Measurements from ENCODE around the gene MRPL48. TPM values are rescaled to one million over a fixed set of nuclear protein-coding genes. Genes with fewer than 3 reads are reported as not detected.

The MRPL48 gene
- total and polyA plus RNA-seq, 2 donors (not counting 1 experiment from before 2014, with no cell fraction given) = 19.1 to 28.3 TPM

- Mint-ChIP-seq H3K27me3 (no peaks in the 10 kb centered on the region), H3K4me3 (no peak overlapping the region), H3K4me1 (peaks cover 29% of the 10 kb centered on the region), H3K9me3 (ENCODE audit: insufficient read depth) (no peaks in the 10 kb centered on the region), H3K27ac (no peak overlapping the region)
- Histone ChIP-seq H3K79me2 (ENCODE audit: control insufficient read depth, insufficient read depth, low read length) (peaks cover 47% of the 10 kb centered on the region), H3K4me2 (replicated peaks; ENCODE audit: low read depth, low read length, poor library complexity, severe bottlenecking) (no peak overlapping the region), H3K9ac (ENCODE audit: low read length) (no peak overlapping the region), H2AFZ (ENCODE audit: insufficient read depth, low read depth, low read length, poor library complexity, severe bottlenecking) (no peak overlapping the region), H3K27me3 (replicated peaks in 1 of 4; ENCODE audit: control extremely low read depth in 1 of 4, control insufficient read depth in 3 of 4, insufficient read depth in 4 of 4, low read length in 3 of 4) (no peaks in the 10 kb centered on the region), H3K36me3 (replicated peaks in 1 of 2; ENCODE audit: control extremely low read depth in 1 of 2, control insufficient read depth in 1 of 2, extremely low read depth in 1 of 2, insufficient read depth in 2 of 2, low read length in 1 of 2) (peaks cover 4 to 47% of the 10 kb centered on the region in 2 experiments), H3K4me1 (ENCODE audit: control insufficient read depth in 2 of 2, insufficient read depth in 2 of 2, low read length in 2 of 2) (peaks cover 19 to 24% of the 10 kb centered on the region in 2 donors), H3K4me3 (ENCODE audit: control extremely low read depth in 1 of 5, extremely low read depth in 1 of 5, insufficient read depth in 1 of 5, low read depth in 2 of 5, low read length in 4 of 5) (no peak overlapping the region), H4K20me1 (ENCODE audit: control insufficient read depth, insufficient read depth, low read length, poor library complexity, severe bottlenecking) (no peaks in the 10 kb centered on the region), H3K9me3 (ENCODE audit: control extremely low read depth in 1 of 3, control insufficient read depth in 2 of 3, insufficient read depth in 1 of 3, low read length in 2 of 3) (no peaks in the 10 kb centered on the region), H3K27ac (ENCODE audit: low read length in 2 of 2) (no peak overlapping the region)
- DNase-seq = no peak
- no peak for ATAC-seq (ENCODE audit: low read depth)
- TF ChIP-seq EZH2 (IDR thresholded peaks at IDR 0.05; ENCODE audit: borderline replicate concordance, insufficient read depth, low read depth, low read length, poor library complexity, severe bottlenecking) (no peak), CTCF (IDR thresholded peaks at IDR 0.05) (no peak)
- 95% methylated on average over 7 of the region's 9 CpGs for WGBS (ENCODE audit: insufficient coverage)
- intact Hi-C loops (cut with micrococcal nuclease) = no loop called here
- CTCF ChIA-PET = interaction anchor here (0.8 kb wide), 1 partner anchor 26 kb away, joined by 3 read pairs; no protein-coding TSS in a partner anchor
- POLR2A ChIA-PET = interaction anchor here (0.5 kb wide), 1 partner anchor 1438 kb away, joined by 4 read pairs; the partner anchor contains the start of gene CLPB
These were observed 85.2 kb downstream of the MRPL48 start for GRCh38 chr11:73872749-73873357.

- H3K4me1 ChIP-seq (ENCODE audit: control insufficient read depth in 2 of 2, insufficient read depth in 2 of 2, low read length in 2 of 2) = peaks cover 19 to 24% of the 10 kb centered on the region in 2 donors
- Mint-ChIP-seq H3K9me3 (ENCODE audit: insufficient read depth) (no peaks in the 10 kb centered on the region), H3K27me3 (no peaks in the 10 kb centered on the region), H3K4me1 (peaks cover 31% of the 10 kb centered on the region), H3K27ac (peak overlapping the region; percentile 82), H3K4me3 (peak overlapping the region; percentile 99)
- no peak for ATAC-seq (ENCODE audit: low read depth)
- H3K27me3 ChIP-seq (replicated peaks in 1 of 4; ENCODE audit: control extremely low read depth in 1 of 4, control insufficient read depth in 3 of 4, insufficient read depth in 4 of 4, low read length in 3 of 4) = no peaks in the 10 kb centered on the region
- ChIA-PET POLR2A (interaction anchor here (1.0 kb wide), 1 partner anchor 114 kb away, joined by 7 read pairs; no protein-coding TSS in a partner anchor), CTCF (no interaction called here)
- H4K20me1 ChIP-seq (ENCODE audit: control insufficient read depth, insufficient read depth, low read length, poor library complexity, severe bottlenecking) = no peaks in the 10 kb centered on the region
- no CpG with 5 or more reads among the region's 1 CpG for WGBS (ENCODE audit: insufficient coverage)
- intact Hi-C loops (cut with micrococcal nuclease) = no loop called here
- peak overlapping the region in 3 of 5 experiments; percentile 83 to 88 (median 86) for H3K4me3 ChIP-seq (ENCODE audit: control extremely low read depth in 1 of 5, extremely low read depth in 1 of 5, insufficient read depth in 1 of 5, low read depth in 2 of 5, low read length in 4 of 5)
- TF ChIP-seq CTCF (IDR thresholded peaks at IDR 0.05) (no peak), EZH2 (IDR thresholded peaks at IDR 0.05; ENCODE audit: borderline replicate concordance, insufficient read depth, low read depth, low read length, poor library complexity, severe bottlenecking) (no peak)
- DNase-seq = no peak
- H2AFZ ChIP-seq (ENCODE audit: insufficient read depth, low read depth, low read length, poor library complexity, severe bottlenecking) = no peak overlapping the region
- H3K4me2 ChIP-seq (replicated peaks; ENCODE audit: low read depth, low read length, poor library complexity, severe bottlenecking) = peak overlapping the region; percentile 84
- no peaks in the 10 kb centered on the region for H3K9me3 ChIP-seq (ENCODE audit: control extremely low read depth in 1 of 3, control insufficient read depth in 2 of 3, insufficient read depth in 1 of 3, low read length in 2 of 3)
- H3K36me3 ChIP-seq (replicated peaks in 1 of 2; ENCODE audit: control extremely low read depth in 1 of 2, control insufficient read depth in 1 of 2, extremely low read depth in 1 of 2, insufficient read depth in 2 of 2, low read length in 1 of 2) = peaks cover 5 to 43% of the 10 kb centered on the region in 2 experiments
- H3K27ac ChIP-seq (ENCODE audit: low read length in 2 of 2) = peak overlapping the region in 1 of 2 donors; percentile 71
- H3K79me2 ChIP-seq (ENCODE audit: control insufficient read depth, insufficient read depth, low read length) = peaks cover 68% of the 10 kb centered on the region
- peak overlapping the region; percentile 85 for H3K9ac ChIP-seq (ENCODE audit: low read length)
These were observed 87.7 kb downstream of the MRPL48 start for GRCh38 chr11:73875380-73875779.
